Dendritic cell treated with granulocyte-macrophage colony-stimulating factor and Interleukin-4, amounts not matched to agents 40 ng/mL and 50 ng/mL, for 4 days (primary cell): ENCODE results near the gene OR6S1.
A peak's percentile ranks its signal among the peaks of the same experiment; 100 is the strongest.
"Not testable (repeated sequence)": the region's sequence is repeated elsewhere in the genome, so short reads cannot be mapped to it uniquely, and the experiment has no call there.

ENCODE experiments used
- H3K27ac Mint-ChIP-seq: one replicate; pipeline ENCODE4 v1.8.0; 2022; ENCODE audit warnings: mild to moderate bottlenecking, mixed read lengths
- H3K27me3 Mint-ChIP-seq: one replicate; pipeline ENCODE4 v1.8.0; 2022; ENCODE audit warnings: mild to moderate bottlenecking, mixed read lengths
- H3K36me3 Mint-ChIP-seq: one replicate; pipeline ENCODE4 v1.8.0; 2022; ENCODE audit warnings: low read depth, mixed read lengths
- H3K4me1 Mint-ChIP-seq: one replicate; pipeline ENCODE4 v1.8.0; 2022; ENCODE audit warnings: low read depth, mixed read lengths
- H3K4me3 Mint-ChIP-seq: one replicate; pipeline ENCODE4 v1.8.0; 2022; ENCODE audit warnings: mild to moderate bottlenecking, moderate library complexity, mixed read lengths
- H3K9me3 Mint-ChIP-seq: one replicate; pipeline ENCODE4 v1.8.0; 2022; ENCODE audit warnings: mixed read lengths
- intact Hi-C: fragments of 100-400 bp; cut with micrococcal nuclease; formaldehyde crosslinking; loops from one replicate; pipeline ENCODE4 v1.15.0; 2022

OR6S1 gene

DNA sequence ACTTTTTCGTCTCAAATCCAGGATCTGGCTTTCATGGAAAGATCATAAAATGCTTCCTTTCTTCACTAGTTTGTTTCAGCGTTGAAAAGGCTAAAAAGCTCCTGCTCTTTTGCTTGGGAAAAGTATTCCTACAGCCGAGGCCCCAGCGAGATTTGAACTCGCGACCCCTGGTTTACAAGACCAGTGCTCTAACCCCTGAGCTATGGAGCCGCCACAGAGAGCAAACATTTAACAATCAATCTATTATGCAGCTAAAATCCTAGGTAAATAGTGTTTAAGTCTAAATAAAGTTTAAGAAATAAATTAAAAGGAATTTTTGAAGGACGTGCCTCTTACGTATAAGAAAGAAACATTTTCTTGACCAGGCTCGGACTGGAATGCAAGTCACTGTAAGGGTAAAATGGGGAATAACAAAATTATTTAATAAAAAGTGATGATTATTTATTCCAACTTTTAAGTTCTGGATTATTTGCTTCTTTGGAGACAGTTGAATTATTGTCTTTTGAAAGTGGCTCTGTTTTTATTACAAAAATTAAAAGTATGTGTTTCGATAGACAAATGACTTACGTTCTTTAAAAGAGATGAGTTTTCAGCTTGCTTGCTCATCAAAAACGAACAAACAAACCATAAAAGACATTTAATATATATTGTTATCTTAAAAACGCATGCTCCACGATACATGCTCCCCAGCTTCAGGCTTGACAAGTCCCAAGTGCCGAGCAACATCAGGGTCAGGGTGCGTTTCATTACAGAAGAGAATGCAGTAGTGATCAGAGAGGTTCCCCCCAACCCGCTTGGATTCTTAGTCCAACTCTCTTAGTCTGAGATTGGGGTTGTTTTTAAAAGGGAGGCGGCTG, 10.2 kb downstream of the OR6S1 start:
- no peaks in the 10 kb centered on the region for H3K36me3 Mint-ChIP-seq
- peaks cover 47% of the 10 kb centered on the region for H3K4me1 Mint-ChIP-seq
- peaks cover 8% of the 10 kb centered on the region for H3K9me3 Mint-ChIP-seq
- H3K4me3 Mint-ChIP-seq: peak overlapping the region; percentile 60
- H3K27me3 Mint-ChIP-seq: peaks cover 88% of the 10 kb centered on the region
- intact Hi-C loops: no loop called here
- no peak overlapping the region for H3K27ac Mint-ChIP-seq

DNA sequence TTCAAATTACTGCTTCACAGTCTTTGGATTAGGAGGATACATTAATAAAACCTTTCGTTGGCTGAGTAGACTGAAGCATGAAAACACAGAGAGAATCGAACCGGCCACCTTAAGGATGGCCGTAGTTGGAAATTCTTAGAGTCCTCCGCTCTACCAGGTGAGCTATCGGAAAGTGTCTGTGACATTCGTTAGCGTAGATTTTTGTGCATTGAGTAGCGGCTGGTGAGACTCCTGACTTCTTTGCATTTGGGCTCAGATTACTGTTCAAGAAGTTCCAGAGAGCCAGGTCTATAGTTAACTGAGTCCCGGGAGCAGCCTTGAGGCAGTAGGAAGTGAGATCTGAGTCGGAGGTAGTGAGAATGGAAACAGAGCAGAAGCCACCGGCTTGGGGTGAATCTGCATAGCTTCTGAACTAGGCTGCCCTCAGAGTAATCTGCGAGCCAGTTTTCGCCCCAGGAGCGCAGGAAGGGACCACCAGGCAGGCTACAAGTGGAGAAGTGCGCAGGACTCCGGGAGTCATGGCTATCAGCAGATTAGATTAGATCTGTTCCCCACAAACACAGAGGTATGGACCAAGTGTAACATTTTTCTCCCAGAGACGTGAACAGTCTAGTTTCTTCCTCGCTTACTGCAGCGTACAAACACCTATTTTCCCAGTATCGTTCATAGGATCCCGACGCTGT, 11.0 kb downstream of the OR6S1 start:
- H3K4me1 Mint-ChIP-seq: peaks cover 54% of the 10 kb centered on the region
- H3K27ac Mint-ChIP-seq: no peak overlapping the region
- no peaks in the 10 kb centered on the region for H3K36me3 Mint-ChIP-seq
- H3K4me3 Mint-ChIP-seq: peak overlapping the region; percentile 60
- H3K9me3 Mint-ChIP-seq: peaks cover 8% of the 10 kb centered on the region
- intact Hi-C loops: no loop called here
- peaks cover 88% of the 10 kb centered on the region for H3K27me3 Mint-ChIP-seq

- H3K27me3 Mint-ChIP-seq: peaks cover 72% of the 10 kb centered on the region
- no peaks in the 10 kb centered on the region for H3K36me3 Mint-ChIP-seq
- intact Hi-C loops: no loop called here
- no peak overlapping the region for H3K4me3 Mint-ChIP-seq
- H3K9me3 Mint-ChIP-seq: no peaks in the 10 kb centered on the region
- H3K4me1 Mint-ChIP-seq: peaks cover 76% of the 10 kb centered on the region
- H3K27ac Mint-ChIP-seq: no peak overlapping the region
These were observed 13.2 kb downstream of the OR6S1 start for GRCh38 chr14:20628063-20628854.

DNA sequence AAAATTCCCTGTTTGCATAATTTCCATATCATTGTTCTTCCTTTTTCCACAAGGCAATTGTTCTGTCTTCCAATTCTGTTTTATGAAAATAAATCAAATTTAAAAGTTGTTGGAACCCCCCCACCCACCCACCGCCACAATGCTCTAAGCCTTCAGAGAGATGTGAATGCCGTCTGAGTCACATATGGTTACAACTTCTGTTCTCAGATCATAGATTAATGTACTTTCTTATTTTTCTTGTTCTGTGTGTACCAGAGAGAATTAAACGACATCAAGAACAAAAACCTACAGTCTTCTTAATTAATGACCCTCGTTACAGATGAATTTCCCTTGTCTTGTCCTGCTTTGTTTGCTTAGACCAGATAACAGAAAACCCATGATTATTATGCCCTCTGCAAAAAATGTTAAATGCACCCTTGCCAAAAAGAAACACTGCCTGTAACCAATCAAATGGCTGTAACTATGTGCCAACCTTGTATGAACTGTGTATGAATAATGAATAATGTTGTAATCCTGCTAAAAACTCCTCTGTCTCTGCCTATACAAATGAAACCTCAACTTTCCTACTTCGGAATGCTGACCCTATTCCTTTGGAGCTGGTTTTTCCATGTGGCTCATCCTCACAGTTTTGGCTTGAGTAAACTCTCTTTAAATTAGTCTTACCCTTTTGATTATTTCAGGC, 14.0 kb downstream of the OR6S1 start:
- no peak overlapping the region for H3K4me3 Mint-ChIP-seq
- H3K9me3 Mint-ChIP-seq: no peaks in the 10 kb centered on the region
- intact Hi-C loops: no loop called here
- H3K27ac Mint-ChIP-seq: no peak overlapping the region
- peaks cover 76% of the 10 kb centered on the region for H3K4me1 Mint-ChIP-seq
- H3K27me3 Mint-ChIP-seq: peaks cover 66% of the 10 kb centered on the region
- H3K36me3 Mint-ChIP-seq: no peaks in the 10 kb centered on the region

DNA sequence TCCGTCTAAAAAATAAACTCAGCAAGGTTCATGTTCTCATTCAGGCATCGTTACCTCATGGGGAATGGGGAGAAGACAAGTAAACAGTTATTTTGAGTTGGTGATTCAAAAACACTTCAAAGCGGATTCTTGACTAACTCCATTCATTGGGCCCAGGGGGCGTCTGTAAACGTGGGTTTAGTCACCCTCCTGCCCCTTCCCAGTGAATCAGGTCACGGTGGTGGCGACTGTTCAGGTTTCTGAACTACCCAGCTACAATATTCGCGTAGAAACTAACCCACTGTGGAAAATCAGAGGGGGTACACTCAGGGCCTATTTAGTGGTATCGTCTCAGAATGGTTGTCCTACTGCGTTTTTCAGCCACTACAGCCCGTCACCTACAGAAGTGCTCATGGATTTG, 15.2 kb downstream of the OR6S1 start:
- Mint-ChIP-seq H3K4me3 (no peak overlapping the region), H3K36me3 (no peaks in the 10 kb centered on the region), H3K9me3 (no peaks in the 10 kb centered on the region), H3K27me3 (peaks cover 56% of the 10 kb centered on the region), H3K4me1 (peaks cover 76% of the 10 kb centered on the region), H3K27ac (no peak overlapping the region)
- intact Hi-C loops: no loop called here

- H3K4me3 Mint-ChIP-seq: peak overlapping the region; percentile 55
- peaks cover 44% of the 10 kb centered on the region for H3K27me3 Mint-ChIP-seq
- peak overlapping the region; percentile 79 for H3K27ac Mint-ChIP-seq
- H3K36me3 Mint-ChIP-seq: no peaks in the 10 kb centered on the region
- intact Hi-C loops: no loop called here
- H3K9me3 Mint-ChIP-seq: no peaks in the 10 kb centered on the region
- H3K4me1 Mint-ChIP-seq: peaks cover 67% of the 10 kb centered on the region
These were observed 16.9 kb downstream of the OR6S1 start for GRCh38 chr14:20624495-20625070.

GRCh38 chr14:20623798-20624197, 17.7 kb downstream of the OR6S1 start:
- H3K27ac Mint-ChIP-seq: peak overlapping the region; percentile 79
- H3K4me1 Mint-ChIP-seq: peaks cover 68% of the 10 kb centered on the region
- peaks cover 38% of the 10 kb centered on the region for H3K27me3 Mint-ChIP-seq
- peak overlapping the region; percentile 8 for H3K4me3 Mint-ChIP-seq
- intact Hi-C loops: no loop called here
- no peaks in the 10 kb centered on the region for H3K36me3 Mint-ChIP-seq
- H3K9me3 Mint-ChIP-seq: no peaks in the 10 kb centered on the region

GRCh38 chr14:20622816-20623291, 18.6 kb downstream of the OR6S1 start:
- no peaks in the 10 kb centered on the region for H3K9me3 Mint-ChIP-seq
- H3K27ac Mint-ChIP-seq: peak overlapping the region; percentile 79
- peak overlapping the region; percentile 39 for H3K4me3 Mint-ChIP-seq
- intact Hi-C loops: no loop called here
- peaks cover 68% of the 10 kb centered on the region for H3K4me1 Mint-ChIP-seq
- H3K27me3 Mint-ChIP-seq: peaks cover 29% of the 10 kb centered on the region
- H3K36me3 Mint-ChIP-seq: no peaks in the 10 kb centered on the region

DNA sequence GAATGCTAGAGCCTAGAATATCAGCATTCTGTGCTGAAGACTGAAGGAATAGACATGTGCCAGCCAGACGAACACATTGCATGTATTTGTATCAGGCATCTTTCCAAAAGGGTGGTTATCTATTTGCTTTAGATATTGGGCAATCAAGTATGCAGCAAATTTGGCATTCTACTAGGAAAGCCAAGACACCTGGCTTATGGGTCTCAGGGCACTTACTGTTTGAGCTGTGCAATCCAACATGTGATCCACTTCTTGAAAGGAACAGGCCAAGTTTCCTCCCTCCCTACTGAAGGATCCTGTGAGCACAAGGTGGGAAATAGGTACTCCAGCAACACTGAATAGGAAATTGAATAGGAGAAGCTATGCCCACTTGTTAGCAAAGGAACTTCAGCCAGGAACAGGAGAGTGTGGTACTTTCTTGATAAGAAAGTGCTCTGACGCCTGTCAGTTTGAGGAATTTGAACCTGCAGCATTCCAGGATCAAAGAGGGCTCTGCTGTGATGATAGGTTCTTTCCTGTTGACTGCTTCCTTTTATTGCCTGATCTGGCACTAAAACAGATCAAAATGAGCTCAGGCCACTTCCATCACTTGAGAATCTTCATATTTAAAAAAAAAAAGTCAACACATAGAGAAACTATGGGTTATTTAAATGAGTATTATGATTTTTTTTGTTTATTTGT, 20.6 kb downstream of the OR6S1 start:
- Mint-ChIP-seq H3K36me3 (no peaks in the 10 kb centered on the region), H3K27me3 (peaks cover 11% of the 10 kb centered on the region), H3K27ac (no peak overlapping the region), H3K4me1 (peaks cover 60% of the 10 kb centered on the region), H3K9me3 (no peaks in the 10 kb centered on the region), H3K4me3 (no peak overlapping the region)
- intact Hi-C loops: no loop called here

DNA sequence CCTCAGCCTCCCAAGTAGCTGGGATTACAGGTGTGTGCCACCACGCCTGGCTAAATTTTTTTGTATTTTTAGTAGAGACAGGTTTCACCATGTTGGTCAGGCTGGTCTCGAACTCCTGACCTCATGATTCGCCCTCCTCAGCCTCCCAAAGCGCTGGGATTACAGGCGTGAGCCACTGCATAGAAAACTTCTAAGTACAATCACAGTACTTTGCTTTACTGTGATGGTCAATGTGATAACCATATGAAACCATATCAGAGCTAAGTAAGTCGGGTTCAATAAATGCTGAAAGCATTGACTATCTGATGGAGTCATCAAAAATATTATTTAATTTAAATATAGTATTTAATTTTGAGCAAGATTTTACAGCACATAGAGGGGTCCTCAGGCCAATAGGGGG, 21.8 kb downstream of the OR6S1 start:
- H3K36me3 Mint-ChIP-seq, H3K27me3 Mint-ChIP-seq, H3K9me3 Mint-ChIP-seq, intact Hi-C loops, H3K4me3 Mint-ChIP-seq, H3K27ac Mint-ChIP-seq: not testable (repeated sequence)
- H3K4me1 Mint-ChIP-seq: peaks cover 53% of the 10 kb centered on the region

- Mint-ChIP-seq H3K9me3 (no peaks in the 10 kb centered on the region), H3K27me3 (peaks cover 2% of the 10 kb centered on the region), H3K27ac (peak overlapping the region; percentile 76), H3K36me3 (no peaks in the 10 kb centered on the region), H3K4me3 (no peak overlapping the region), H3K4me1 (peaks cover 39% of the 10 kb centered on the region)
- intact Hi-C loops: no loop called here
These were observed 23.2 kb downstream of the OR6S1 start for GRCh38 chr14:20618271-20618749.

DNA sequence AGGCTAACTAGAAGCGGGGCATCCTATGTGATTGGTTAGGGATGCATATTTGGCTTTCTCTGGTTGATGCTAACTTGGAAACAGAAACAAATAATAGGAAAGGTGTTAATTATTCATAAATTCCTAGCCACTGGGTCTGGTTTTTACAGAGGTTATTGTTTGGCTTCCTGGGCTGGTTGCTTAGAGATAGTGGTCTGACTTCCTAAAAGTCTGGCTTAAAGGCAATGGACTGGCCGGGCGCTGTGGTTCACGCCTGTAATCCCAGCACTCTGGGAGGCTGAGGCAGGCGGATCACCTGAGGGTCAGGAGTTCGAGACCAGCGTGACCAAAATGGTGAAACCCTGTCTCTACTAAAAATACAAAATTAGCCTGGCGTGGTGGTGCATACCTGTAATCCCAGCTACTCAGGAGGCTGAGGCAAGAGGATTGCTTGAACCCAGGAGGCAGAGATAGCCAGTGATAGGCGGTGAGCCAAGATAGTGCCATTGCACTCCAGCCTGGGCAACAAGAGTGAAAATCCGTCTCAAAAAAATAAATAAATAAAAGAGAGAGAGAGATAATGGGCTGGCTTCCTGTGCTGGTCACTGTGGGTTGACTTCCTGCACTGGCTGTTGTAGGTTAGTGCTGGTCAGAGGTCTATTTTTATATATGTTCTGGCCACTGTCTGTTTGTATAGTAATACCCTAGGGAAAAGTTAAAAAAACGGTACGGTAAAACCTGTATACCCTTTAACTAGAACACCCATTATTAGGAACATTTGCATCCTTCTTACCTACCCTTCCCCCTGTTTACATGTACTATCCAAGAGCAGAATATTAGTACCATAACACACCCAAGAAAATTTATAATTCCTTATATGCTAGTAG, 24.1 kb downstream of the OR6S1 start:
- H3K27ac Mint-ChIP-seq: peak overlapping the region; percentile 76
- H3K4me3 Mint-ChIP-seq: no peak overlapping the region
- no peaks in the 10 kb centered on the region for H3K36me3 Mint-ChIP-seq
- H3K27me3 Mint-ChIP-seq: no peaks in the 10 kb centered on the region
- intact Hi-C loops: no loop called here
- H3K4me1 Mint-ChIP-seq: peaks cover 30% of the 10 kb centered on the region
- no peaks in the 10 kb centered on the region for H3K9me3 Mint-ChIP-seq
